Measurements from ENCODE around the gene SPOCK1.

- TF ChIP-seq CTCF (conservative IDR thresholded peaks at IDR 0.05; ENCODE audit: low read depth, low read length) (no peak), POLR2A (IDR thresholded peaks at IDR 0.05; ENCODE audit: low read depth, low read length) (no peak), RAD21 (IDR thresholded peaks at IDR 0.05; ENCODE audit: low read length) (no peak), RFX5 (IDR thresholded peaks at IDR 0.05; ENCODE audit: low read depth, low read length) (no peak), SMC3 (IDR thresholded peaks at IDR 0.05; ENCODE audit: low read depth, low read length) (no peak), CEBPB (IDR thresholded peaks at IDR 0.05; ENCODE audit: low read depth, low read length) (no peak), MAZ (IDR thresholded peaks at IDR 0.05; ENCODE audit: borderline replicate concordance, low read depth, low read length) (no peak), RCOR1 (IDR thresholded peaks at IDR 0.05; ENCODE audit: insufficient replicate concordance, low read length) (no peak), MXI1 (IDR thresholded peaks at IDR 0.05; ENCODE audit: borderline replicate concordance, low read depth, low read length) (no peak), USF2 (IDR thresholded peaks at IDR 0.05; ENCODE audit: low read depth, low read length) (no peak), BHLHE40 (IDR thresholded peaks at IDR 0.05; ENCODE audit: low read depth, low read length) (no peak), MAFK (IDR thresholded peaks at IDR 0.05; ENCODE audit: low read depth, low read length) (no peak), FOS (IDR thresholded peaks at IDR 0.05; ENCODE audit: low read depth, low read length) (no peak), NFE2L2 (IDR thresholded peaks at IDR 0.05; ENCODE audit: low read depth, low read length) (no peak)
Observed at GRCh38 chr5:137115152-137115551, 384.0 kb downstream of the SPOCK1 start.

Data from IMR-90 (cell line).